Jurkat, Clone E6-1 (cell line): ENCODE data around the gene RHOD. TPM values are rescaled to one million over a fixed set of nuclear protein-coding genes. Genes with fewer than 3 reads are reported as not detected.

Source experiments
- DNase-seq: peaks from one replicate; pipeline ENCODE4 v3.0.0-alpha.2; 2011; ENCODE audit warnings: low read depth, low spot score
- H3K4me3 ChIP-seq: 2 replicates; pipeline ENCODE4 v1.5.1; 2011; ENCODE audit warnings: mild to moderate bottlenecking, low read length, control low read depth, moderate library complexity
- polyA plus RNA-seq: library from polyadenylated mRNA; unstranded; fragments of >200 nt; gene quantifications from one replicate; pipeline ENCODE4 v1.2.1, GENCODE V29; 2012; ENCODE audit warnings: missing spikeins; ENCODE audit not compliant: insufficient read length, insufficient read depth

The RHOD gene, protein sequence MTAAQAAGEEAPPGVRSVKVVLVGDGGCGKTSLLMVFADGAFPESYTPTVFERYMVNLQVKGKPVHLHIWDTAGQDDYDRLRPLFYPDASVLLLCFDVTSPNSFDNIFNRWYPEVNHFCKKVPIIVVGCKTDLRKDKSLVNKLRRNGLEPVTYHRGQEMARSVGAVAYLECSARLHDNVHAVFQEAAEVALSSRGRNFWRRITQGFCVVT
- not detected for polyA plus RNA-seq

DNA sequence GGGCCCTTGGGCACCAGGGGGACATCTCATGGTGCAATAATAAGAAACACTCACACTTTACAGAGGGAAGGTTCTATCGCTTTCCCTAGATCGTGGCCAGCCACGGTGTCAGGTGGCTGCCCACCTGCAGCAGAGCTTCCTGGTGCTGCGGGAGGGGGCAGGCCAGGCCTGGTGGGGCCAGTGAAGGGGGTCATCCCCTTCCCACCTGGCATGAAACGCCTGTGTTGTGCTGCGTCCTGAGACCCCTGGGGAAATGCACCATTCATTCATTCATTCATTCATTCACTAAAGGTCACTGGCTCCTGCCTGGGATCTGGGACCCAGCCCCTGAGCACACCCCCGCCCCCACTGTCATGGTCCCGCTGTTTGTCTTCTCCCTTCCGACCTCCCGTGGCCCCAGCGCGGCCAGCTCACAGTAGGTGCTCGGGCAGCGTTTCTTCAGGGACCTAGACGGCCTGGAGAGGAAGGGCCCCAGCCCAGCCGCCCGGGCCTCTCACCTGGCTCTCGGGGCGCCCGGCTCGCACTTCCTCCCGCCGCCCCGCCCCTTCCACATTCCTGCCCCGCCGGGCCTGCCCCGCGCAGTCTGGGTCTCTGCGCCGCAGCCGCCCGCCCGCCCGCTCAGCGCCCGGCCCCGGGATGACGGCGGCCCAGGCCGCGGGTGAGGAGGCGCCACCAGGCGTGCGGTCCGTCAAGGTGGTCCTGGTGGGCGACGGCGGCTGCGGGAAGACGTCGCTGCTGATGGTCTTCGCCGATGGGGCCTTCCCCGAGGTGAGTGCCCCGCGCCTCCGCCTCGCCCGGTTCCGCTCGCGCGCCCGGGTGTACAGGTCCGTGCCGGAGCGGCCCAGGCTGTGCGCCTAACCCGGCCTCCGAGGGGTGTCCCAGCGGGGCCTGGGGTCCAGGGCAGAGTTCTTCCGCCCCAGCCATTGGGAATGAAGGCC, at the start of gene RHOD:
Gene RHOD, plus strand, starts transcription at position 581 of the 938 bp plus-strand sequence. Its CDS starts 56 bp downstream, at position 637.
- DNase-seq: no peak
- no peak within 1 kb of the TSS for H3K4me3 ChIP-seq

DNA sequence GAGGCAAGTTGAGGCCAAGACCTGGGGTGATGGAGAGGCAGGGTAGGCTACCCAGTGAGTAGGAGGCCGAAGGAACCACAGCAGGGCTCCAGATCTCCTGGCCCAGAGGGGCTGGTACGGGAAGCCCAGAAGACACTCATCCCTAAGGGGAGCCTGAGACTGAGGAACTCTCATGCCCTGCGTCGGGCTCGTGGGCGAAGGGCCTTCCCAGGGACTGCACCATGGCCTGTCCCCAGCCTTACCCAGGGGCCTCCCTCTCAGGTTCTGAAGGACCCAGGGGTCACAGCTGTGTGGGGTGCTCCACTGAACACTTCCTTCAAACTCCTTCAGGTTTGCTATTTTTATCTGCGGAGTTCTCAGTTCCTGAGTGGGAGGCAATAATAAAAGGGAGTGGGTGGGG, 49.5 kb upstream of the RHOD start:
- H3K4me3 ChIP-seq: no peak overlapping the region

DNA sequence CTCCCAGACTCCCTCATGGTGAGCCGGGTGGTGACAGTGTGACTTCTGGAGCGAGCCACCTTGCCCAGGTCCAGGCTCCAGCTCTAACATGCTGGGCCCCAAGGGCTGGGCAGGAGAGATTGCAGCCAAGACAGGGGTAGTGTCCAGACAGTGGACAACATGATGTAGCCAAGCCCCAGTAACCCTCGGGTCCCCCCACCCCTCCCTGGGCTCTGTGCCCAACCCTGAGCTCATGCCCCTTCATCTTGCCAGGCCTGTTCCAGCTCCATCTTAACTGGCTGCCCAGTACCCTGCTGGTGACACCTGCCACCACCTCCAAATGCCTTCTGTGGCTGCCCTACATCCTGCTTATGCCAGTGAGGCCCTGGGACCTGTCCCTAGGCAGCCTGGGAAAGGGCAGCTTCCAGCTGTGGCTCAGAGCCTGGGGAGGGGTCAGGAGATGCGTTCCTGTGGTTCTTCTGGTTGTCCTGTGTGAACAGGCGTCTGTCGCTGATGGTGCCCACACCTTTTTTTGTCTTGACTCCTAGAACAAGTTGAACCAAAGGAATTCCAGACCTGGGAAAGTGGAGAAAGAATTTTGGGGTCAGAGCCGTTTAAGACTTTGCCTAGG, 46.2 kb upstream of the RHOD start:
- H3K4me3 ChIP-seq: no peak overlapping the region
- no peak for DNase-seq

More for the DNA sequence above, 49.5 kb upstream of the RHOD start:
- no peak for DNase-seq

DNA sequence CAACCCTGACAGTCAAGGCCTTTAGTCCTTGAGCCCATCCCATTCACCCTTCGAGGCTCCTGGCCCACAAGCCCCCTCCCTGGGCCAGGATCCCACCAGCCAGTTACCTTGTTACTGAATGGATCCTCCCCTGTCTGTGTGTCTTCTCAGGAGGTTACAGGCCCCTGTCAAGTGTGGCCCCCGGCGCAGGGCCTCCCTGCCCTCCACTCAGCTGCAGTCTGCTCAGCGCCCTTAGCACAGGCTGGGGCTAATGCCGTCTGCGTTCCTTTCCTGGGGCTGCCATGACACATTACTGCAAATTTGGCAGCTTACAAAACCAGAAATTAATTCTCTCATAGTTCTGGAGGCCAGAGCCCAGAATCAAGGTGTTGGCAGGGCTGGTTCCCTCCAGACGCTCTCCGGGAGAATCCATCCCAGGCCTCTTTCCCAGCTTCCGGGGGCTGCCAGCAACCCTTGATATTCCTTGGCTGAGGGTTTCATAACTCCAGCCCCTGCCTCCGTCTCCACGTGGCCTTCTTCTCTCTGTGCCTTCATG, 43.1 kb upstream of the RHOD start:
- no peak overlapping the region for H3K4me3 ChIP-seq
- no peak for DNase-seq

DNA sequence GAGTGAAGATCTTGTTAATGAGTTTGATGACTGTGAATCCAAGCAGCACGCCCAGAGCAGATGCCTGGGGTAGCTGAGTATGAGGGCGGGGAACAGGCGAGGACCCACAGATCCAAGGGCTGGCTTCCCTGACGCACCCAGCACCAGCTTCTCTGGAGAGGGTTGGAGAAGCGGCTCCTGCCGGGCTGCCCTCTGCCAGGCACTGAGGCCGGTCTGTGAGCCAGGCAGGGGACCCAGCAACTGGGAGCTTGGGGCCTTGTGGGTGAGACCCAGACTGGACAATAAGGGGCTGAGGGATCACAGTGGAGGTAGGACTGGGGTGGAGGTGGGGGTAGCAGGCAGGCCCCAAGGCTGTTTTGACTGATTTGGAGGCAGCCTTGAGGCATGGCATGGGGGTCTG, 42.3 kb upstream of the RHOD start:
- no peak overlapping the region for H3K4me3 ChIP-seq
- no peak for DNase-seq

DNA sequence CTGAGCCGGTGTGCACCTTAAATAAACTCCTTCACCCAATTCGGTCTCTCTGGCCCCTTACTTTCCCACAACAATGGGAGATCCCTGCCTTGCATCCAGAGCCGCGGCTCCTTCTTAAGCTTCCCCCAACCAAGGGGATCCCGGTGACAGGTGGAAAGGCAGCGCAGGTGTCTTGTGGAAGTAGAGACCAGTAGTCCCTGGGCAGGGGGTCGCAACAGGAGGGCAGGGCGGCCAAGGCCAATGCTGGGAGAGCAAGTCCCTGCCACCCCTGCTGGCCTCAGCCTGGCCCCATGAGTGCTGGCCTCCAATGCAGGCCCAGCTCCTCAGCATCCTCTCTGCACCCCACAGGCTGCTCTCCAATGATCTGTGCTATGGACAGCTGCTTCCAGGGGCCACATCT, 41.6 kb upstream of the RHOD start:
- no peak overlapping the region for H3K4me3 ChIP-seq
- no peak for DNase-seq

DNA sequence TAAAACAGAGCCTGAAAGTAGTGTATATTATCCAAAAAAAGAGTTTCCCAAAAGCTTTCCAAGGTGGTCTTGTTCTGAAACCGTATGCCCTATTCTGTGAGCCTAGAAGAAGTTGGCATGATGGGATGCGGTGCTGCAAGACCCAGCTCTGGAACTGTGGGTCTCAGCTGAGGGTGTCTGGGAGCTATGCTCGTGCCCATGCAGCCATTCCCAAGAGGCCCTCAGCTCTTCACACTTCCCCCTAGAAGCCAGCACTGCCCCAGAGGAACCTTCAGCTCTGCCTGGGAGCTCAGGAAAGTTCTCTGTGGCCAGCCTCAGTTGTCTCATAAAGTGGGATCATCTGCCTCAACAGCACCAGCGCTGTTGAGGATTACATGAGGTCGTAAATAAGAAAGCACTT, 40.1 kb upstream of the RHOD start:
- no peak for DNase-seq
- H3K4me3 ChIP-seq: no peak overlapping the region

DNA sequence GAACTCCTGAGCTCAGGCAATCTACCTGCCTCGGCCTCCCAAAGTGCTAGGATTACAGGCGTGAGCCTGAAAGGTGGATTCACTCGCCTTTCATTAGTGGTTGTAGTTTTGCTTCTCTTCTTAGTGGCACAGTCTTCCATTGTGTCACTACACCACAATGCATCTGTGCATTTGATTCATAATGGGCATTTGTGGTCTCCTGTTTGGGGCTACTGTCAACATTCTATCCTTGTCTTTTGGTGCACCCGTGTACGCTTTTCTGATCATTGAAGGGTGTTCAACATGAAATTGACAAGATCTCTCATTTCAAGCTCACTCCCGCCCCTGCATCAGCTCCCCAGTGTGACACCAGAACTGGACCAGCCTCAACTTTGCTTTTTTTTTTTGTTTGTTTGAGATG, 35.7 kb upstream of the RHOD start:
- DNase-seq: no peak
- no peak overlapping the region for H3K4me3 ChIP-seq

DNA sequence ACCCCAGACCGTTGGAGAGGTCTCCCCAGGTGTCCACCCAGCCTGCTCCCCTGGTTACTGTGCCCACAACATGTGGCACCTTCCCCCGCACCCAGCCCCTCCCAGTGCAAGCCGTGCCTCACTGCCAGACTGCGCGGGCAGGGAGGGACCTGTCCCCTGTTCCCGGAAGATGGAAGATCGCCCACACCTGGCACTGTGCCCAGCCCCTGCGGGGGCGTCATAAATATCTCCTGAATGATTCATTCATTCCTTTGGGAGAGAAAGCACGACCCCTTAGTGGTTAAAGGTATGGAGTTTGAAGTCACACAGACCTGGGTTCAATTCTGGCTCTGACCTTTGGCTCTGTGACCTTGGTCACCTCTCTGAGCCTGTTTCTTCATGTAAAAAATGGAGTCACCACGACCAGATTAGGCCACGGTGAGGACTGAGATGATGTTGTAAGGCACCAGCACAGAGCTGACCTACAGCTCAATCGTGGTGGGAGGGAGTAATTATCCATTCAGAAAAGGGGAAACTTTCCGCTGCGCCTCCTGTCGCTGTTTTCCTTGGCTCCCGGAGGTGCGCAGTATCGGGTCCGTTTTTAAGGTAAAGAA, 34.2 kb upstream of the RHOD start:
- DNase-seq: no peak
- no peak overlapping the region for H3K4me3 ChIP-seq

DNA sequence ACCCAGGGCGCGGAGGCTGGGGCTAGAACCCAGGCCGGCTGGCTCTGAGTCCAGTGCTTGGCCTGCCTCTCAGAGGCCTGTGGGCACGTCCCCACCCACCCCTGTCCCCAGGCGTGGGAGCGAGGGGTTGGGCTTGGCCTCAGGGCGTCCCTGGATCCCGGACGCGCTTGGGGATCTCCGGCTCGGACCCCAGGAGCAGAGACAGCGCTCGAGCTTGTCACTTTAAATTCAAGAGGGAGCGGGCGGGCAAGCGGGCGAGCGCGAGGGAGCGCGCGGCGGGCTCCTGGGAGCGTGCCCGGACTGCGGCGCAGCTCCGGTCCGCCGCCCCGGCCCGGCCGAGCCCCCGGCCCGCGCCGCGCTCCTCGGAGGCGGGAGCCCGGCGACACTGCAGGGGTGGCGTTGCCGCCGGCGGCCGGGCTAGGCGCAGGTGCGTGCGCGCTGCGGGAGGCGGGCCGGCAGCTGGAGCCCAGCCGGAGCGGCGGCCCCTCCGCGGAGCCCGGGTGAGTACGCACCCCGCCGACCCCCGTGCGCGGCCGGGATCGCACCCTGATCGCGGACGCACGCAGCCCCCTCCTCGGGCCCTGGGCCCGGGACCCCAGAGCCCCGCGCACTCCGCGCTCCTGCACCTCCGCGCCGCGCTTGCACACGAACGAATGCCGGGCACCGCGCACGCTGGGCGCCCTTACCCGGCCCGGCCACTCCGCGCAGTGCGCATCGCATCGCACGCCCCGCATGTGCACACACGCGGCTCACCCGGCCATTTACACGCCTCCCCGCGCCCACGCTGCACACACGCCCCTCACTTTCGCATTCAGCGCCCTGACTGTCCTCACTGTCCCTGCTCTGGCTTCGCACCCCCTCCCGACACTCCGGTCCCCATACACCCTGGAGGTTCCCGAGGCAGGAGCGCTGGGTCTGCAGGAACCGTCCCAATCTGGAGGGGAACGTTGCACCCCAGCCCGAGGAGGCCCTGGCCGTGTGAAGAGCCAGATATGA, 33.4 kb upstream of the RHOD start, which contains the start of gene SYT12:
Gene SYT12, plus strand, starts transcription at position 174 of the 996 bp plus-strand sequence. CDS start 7,011 bp downstream, outside the sequence.
- DNase-seq: no peak
- H3K4me3 ChIP-seq: no peak within 1 kb of the TSS

DNA sequence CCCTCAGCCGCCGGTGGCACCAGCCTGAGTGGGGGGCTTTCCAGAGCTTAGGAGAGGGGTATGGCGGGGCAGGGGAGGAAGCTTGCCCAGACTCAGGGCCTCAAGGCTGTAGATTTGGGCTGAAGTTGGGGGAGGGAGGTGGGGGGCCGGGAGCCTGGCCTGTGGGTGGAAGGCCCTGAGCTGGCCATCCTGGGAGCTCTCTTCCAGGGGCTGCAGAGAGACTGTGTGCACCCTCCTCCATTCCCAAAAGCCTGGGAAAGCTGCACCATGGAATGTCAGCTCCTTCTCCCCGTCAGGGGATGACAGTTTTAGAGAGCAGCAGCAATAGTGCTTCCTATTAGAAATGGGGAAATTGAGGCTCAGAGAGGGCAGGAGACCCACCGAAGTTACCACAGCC, 32.7 kb upstream of the RHOD start:
- DNase-seq: no peak
- H3K4me3 ChIP-seq: no peak overlapping the region

DNA sequence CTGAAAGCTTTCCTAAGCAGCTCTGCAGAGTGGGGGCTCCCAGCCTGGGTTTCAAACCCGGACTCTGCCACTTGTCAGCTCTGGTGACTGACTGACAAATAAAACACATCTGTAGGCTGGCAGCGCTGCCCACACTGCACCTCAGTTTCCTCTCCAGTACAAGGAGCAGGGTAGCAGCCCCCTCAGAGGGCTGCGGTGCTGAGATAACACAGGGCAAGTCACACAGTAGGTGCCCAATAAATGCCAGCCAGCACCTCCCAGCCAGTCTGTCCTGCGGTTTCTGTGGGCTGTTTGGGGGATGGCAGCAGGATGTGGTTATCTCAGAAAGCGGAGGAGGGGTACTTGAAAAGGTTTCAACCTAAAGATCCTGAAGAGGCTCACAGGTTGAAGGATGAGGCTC, 32.2 kb upstream of the RHOD start:
- no peak overlapping the region for H3K4me3 ChIP-seq
- peak; percentile 94 for DNase-seq

DNA sequence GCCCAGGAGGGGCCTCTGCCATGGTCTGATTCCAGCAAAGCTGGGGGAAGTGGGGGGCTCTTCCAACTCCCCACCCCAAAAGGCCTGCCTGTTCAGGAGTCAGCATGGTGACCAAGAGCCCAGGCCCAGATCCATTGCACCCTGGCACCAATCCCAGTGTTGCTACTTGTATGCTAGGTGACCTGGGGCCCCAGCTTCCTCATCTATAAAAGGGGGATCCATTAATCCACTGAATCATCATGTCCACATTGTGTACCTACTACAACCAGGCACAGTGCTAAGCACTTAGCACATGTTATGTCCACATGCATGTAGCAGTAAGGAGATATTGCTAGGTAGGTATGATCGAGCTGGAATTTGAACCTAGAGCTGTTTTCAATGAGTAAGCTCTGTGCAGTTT, 31.7 kb upstream of the RHOD start:
- no peak overlapping the region for H3K4me3 ChIP-seq
- DNase-seq: no peak

DNA sequence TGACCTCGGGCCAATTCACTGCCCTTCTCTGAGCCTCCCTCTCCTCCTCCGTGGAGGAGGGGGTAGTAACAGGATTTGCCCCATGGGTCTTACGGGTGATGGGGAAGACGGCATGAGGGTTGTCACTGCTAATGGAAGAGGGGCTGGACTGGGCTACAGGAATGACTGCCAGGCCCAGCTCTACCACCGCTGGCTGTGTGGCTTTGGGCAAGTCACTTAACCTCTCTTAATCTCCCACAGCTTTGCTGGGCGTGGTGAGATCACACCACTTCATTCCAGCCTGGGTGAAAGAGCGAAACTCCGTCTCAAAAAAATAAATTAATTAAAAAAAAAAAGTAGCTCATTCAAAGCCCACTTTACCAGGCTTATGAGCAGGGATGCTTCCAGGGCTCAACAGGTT, 30.9 kb upstream of the RHOD start:
- no peak for DNase-seq
- H3K4me3 ChIP-seq: no peak overlapping the region

DNA sequence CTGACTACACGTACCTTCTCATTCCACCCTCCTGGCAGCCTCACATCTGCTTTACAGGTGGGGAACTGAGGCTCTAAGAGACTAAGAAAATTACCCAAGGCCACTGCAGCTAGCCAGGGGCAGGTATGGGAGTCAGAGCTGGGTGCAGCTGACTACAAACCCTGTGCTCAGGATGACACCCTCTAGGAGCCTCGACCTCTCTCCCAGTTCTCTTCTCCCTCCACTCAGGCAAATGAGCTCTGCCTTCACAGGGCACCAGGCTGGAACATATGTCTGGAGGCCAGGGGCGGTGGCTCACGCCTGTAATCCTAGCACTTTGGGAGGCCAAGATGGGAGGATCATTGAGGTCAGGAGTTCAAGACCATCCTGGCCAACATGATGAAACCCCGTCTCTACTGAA, 29.7 kb upstream of the RHOD start:
- DNase-seq: no peak
- no peak overlapping the region for H3K4me3 ChIP-seq

DNA sequence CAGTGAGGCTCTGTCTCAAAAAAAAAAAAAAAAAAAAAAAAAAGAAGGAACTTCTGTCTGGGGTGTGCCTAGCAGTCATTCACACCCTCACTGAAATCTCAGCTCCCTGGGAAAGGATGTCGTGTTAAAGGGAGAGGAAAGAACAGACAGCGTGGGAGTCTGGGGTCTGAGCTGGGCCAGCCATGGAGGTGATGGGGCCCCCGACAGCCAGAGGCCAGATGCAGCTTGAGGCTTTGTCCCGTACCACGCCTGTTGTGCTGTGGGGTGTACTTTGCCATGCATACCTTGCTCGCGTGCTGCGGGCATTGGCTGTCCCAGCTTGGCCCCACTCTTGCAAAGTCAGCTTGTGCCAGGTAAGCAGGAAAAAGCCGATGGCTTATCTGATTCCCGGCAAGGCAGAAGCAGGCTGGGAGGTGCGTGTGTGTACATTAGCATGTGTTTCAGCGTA, 29.1 kb upstream of the RHOD start:
- H3K4me3 ChIP-seq: no peak overlapping the region
- no peak for DNase-seq

DNA sequence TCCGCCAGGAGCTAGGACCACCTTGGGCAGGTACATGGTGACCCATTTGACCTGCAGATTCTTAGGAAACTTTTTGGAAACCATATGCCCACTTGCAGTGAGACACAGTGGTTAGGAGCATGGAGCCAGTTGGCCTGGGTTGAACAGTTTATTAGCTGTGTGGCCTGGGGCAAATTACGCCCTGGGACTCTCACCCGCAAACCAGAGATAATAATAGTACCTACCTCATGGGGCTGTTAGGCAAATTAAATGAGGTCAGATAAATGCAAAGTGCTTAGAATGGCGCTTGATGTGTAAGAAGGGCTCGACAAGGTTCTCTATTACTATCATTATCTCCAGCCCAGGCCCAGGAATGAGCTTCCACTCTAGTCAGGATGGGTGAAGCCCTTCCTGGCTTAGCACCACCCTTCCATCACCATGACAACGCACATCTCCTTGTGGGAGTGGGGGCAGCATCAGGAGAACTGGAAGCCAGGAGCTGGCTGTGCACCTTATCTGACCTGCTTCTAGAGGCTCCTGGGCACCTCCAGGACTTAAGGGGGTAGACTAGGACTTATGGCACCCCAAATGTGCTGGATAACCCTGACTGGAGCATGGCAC, 28.6 kb upstream of the RHOD start:
- no peak for DNase-seq
- H3K4me3 ChIP-seq: no peak overlapping the region

DNA sequence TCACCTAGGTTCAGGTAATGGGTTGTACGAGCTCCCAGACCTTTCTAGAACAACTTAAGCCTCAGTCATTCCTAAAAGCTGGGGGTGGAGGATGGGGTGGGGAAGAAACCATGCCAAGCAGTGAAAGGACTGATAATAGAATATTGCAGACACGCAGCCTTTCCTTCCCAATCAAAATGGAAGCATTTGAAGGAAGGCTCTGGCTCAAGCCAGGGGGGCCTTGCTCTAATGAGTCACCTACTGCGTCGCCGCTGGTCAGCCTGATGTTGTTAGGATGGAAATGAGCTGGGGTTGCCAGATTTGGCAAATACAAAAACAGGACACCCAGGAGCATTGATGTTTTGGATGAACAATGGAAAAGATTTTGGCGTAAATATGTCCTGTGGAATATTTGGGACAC, 27.5 kb upstream of the RHOD start:
- H3K4me3 ChIP-seq: no peak overlapping the region
- DNase-seq: no peak
